ENCODE measurements around the gene ADAMTS4. TPM values are rescaled to one million over a fixed set of nuclear protein-coding genes. Genes with fewer than 3 reads are reported as not detected.

The ADAMTS4 gene
- total RNA-seq, 1 donor from 2014 or later: 2.8 TPM

DNA sequence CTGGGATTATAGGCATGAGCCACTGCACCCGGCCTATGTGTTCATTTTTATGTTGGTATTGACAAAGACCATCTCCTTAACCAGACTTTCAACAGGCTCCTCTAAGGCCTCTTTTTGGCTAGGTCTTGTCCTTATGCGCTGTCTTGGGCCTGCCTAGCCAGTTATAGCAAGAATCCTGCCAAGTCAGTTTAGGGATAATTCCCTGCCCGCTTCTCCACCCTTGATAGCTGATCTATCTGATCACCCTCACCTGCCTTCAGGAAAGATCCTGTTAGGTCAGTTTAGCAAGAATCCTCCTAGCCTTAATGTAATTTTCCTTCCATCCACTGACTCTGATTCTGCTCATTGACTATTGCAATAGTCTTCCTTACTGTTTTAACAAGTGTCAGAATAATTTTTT, 19.2 kb downstream of the ADAMTS4 start:
- Mint-ChIP-seq H3K27ac (ENCODE audit: unreplicated experiment) (no peak overlapping the region), H3K4me3 (ENCODE audit: unreplicated experiment) (no peak overlapping the region), H3K27me3 (ENCODE audit: low read depth) (no peaks in the 10 kb centered on the region), H3K9me3 (ENCODE audit: low read depth) (no peaks in the 10 kb centered on the region), H3K36me3 (ENCODE audit: low read depth) (peaks cover 3% of the 10 kb centered on the region), H3K4me1 (ENCODE audit: low read depth) (peaks cover 35% of the 10 kb centered on the region)
- no peak for TF ChIP-seq CTCF (IDR thresholded peaks at IDR 0.05)
- no peak for DNase-seq (ENCODE audit: low spot score)

DNA sequence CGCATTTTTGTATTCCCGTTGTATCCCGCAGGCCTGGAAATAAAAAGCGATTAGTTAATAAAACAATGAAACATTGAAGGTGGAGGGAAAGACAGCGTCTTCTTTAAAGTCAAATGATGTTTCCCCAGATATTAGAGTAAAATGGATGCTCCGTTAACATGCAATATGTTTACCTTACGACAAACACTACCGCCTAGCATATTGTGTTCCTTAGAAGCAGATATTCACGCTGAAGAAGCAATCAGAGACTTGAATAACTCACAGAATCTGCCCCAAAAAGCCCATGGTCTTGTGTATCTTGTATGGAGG, 21.0 kb downstream of the ADAMTS4 start:
- Mint-ChIP-seq H3K4me1 (ENCODE audit: low read depth) (peaks cover 44% of the 10 kb centered on the region), H3K27me3 (ENCODE audit: low read depth) (no peaks in the 10 kb centered on the region), H3K27ac (ENCODE audit: unreplicated experiment) (peak overlapping the region; percentile 99), H3K9me3 (ENCODE audit: low read depth) (no peaks in the 10 kb centered on the region), H3K4me3 (ENCODE audit: unreplicated experiment) (peak overlapping the region; percentile 100), H3K36me3 (ENCODE audit: low read depth) (peaks cover 10% of the 10 kb centered on the region)
- TF ChIP-seq CTCF (IDR thresholded peaks at IDR 0.05): no peak
- DNase-seq (ENCODE audit: low spot score): no peak

DNA sequence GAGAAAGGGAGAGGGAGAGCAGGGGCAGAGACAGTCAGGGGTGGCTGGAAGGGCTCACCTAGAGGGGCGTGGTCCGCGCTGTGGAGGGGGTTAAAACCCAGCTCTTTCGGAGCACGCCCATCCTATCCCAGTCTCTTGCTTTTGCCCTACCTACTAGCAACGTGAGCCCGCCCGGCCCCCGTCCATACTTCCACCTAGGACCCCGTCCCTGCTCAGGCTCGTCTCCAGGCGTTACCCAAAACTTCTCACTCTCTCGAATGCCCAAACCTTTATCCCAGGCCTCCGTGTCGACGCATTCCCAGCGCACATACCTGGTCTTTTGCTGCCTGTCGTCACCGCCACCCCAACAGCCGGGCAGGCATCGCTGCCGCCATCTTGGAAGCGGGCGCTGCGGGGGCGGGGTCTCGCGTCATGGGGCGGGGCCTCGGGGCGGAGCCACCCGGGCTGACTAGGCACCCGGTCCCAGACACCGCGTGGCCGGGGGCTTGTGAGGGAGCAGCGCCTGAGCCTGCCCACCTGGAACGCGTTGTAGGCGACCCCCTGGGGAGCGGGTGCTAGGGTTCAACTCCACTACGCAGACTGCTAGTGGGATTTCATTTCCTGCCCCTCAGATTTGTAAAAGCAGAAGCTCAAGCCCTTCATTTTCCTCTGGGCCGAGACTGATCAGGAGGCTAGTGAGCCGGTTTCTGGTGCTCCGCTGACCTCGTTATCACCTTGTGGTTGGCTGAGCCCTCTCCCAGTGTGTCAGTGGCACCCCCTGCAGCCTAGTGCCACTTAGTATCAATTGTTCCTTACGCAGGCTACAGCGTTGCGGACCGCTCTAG, 21.5 kb downstream of the ADAMTS4 start, which contains the start of gene B4GALT3:
B4GALT3 (minus strand) TSS at position 396 of the 824 bp plus-strand sequence. CDS start 1,447 bp downstream, outside the sequence.
- Mint-ChIP-seq H3K9me3 (ENCODE audit: low read depth) (no peaks in the 10 kb centered on the region), H3K4me1 (ENCODE audit: low read depth) (peaks cover 45% of the 10 kb centered on the region), H3K27ac (ENCODE audit: unreplicated experiment) (peak within 1 kb of the TSS; percentile 99), H3K4me3 (ENCODE audit: unreplicated experiment) (peak within 1 kb of the TSS; percentile 100), H3K27me3 (ENCODE audit: low read depth) (no peaks in the 10 kb centered on the region), H3K36me3 (ENCODE audit: low read depth) (peaks cover 13% of the 10 kb centered on the region)
- DNase-seq (ENCODE audit: low spot score): peak; percentile 95
- TF ChIP-seq CTCF (IDR thresholded peaks at IDR 0.05): no peak

DNA sequence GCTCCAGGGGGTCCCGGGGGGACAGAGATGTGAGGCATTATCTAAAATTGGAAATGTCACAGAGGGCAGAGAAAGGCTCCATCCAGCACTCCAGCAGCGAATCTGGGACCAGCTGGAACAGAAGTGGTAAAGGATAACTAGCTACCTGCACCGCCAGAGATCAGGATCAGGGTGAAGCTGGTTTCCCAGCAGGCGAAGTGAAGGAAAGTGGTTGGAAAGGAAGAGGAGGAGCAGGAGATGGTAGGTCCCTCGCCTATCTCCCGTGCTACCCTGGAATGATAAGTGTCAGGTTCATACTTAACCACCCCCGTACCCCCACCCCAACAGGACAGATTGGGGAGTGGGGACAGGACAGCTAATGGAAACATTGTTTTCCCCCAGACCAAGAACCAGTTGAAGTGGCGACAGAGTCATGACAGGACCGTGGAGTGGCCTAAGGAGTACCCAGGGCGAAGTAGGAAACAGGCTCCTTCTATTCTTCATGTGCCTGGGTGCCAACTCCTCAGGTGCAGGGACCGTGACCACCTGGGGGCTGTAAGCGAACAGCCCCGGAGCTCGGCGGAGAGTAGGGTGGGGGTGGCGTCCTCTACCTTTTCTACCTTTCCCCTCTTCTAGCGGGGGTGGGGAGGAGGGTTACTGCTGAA, 22.3 kb downstream of the ADAMTS4 start:
- TF ChIP-seq CTCF (IDR thresholded peaks at IDR 0.05): no peak
- Mint-ChIP-seq H3K4me1 (ENCODE audit: low read depth) (peaks cover 43% of the 10 kb centered on the region), H3K4me3 (ENCODE audit: unreplicated experiment) (peak overlapping the region; percentile 100), H3K36me3 (ENCODE audit: low read depth) (peaks cover 14% of the 10 kb centered on the region), H3K9me3 (ENCODE audit: low read depth) (no peaks in the 10 kb centered on the region), H3K27me3 (ENCODE audit: low read depth) (no peaks in the 10 kb centered on the region), H3K27ac (ENCODE audit: unreplicated experiment) (peak overlapping the region; percentile 99)
- DNase-seq (ENCODE audit: low spot score): peak; percentile 18

DNA sequence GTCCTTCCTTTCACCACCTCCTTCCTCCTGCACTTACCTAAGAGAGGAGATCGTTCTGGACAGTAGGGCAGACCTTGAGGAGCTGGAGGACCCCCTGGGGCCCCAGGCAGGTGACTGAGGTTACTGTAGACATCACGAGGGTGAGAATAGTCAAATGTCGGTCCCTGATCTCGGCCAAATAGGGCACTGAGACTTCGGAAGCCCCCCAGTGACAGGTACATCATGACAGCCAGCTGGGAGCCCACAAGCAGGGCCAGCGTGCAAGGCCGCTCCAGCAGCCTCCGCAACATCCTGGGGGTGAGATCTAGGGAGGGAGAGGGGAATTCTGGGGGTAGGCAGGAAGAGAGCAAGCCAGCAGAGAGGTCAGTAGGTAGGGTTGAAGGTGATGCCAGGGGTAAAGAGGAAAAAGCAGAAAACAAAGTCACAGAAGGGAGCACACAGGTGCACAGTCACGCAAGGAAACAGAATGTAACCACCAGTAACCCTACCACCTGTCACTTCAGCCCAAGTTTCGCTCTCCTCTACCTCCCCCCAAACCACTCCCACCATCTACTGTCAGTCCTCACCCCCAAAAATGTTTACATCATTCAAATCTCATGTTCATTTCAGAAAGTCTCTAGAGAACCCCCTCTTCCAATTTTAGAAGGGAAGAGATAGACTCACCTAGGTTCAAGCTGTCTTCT, 22.9 kb downstream of the ADAMTS4 start:
- Mint-ChIP-seq H3K27me3 (ENCODE audit: low read depth) (no peaks in the 10 kb centered on the region), H3K4me3 (ENCODE audit: unreplicated experiment) (peak overlapping the region; percentile 100), H3K27ac (ENCODE audit: unreplicated experiment) (peak overlapping the region; percentile 84), H3K4me1 (ENCODE audit: low read depth) (peaks cover 43% of the 10 kb centered on the region), H3K9me3 (ENCODE audit: low read depth) (no peaks in the 10 kb centered on the region), H3K36me3 (ENCODE audit: low read depth) (peaks cover 18% of the 10 kb centered on the region)
- no peak for TF ChIP-seq CTCF (IDR thresholded peaks at IDR 0.05)
- DNase-seq (ENCODE audit: low spot score): peak; percentile 69
